ENCODE measurements around the gene ADGRB3.

Gene ADGRB3

DNA sequence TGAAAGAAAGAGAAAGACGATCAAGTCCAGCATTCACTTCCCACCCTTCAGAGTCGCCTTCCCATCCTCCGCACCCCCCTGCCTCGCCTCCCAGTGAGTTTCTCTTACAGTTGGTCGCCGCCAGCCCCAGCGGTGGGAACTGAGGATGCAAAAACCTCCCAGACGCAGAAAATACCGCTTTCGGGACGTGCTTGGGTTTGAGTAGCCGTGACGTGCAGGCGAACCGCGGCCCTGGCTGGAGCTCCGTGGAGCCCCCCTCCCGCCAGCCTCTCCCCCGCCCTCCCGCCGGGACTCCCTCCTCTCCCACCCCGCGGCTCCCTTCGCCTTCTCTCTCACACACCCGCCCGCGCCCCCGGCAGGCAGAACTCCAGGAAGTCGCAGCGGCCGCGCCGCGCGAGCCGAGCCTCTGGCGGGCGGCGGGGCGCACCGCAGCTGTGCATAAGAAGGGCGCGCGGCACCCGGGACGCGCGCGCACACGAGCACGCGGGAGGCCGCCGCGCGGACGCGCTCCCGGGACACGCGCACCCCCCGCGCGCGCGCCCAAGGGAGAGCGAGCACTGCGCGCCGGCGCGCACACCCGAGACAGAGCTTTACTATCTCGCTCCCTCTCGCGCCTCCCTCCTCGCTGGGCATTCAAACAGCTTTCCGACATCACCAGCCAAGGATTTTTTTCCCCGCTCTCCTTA, at the start of gene ADGRB3:
Gene ADGRB3 (plus strand): TSS at position 557 of the 686 bp plus-strand sequence. CDS start 3,394 bp downstream, outside the sequence.
- H3K9me3 ChIP-seq: no peaks in the 10 kb centered on the region
- peak; percentile 80 to 83 for DNase-seq
- peak in 1 of 2 experiments; percentile 21 for TF ChIP-seq CTCF (IDR thresholded peaks at IDR 0.05)
- intact Hi-C loops (cut with DNase I; ENCODE audit: low total_unique reads): no loop called here
- H3K27ac ChIP-seq: peak within 1 kb of the TSS; percentile 59 to 69
- H3K4me1 ChIP-seq: peaks cover 0 to 21% (median 0%) of the 10 kb centered on the region in 4 donors
- H3K36me3 ChIP-seq: no peaks in the 10 kb centered on the region
- no peaks in the 10 kb centered on the region for H3K27me3 ChIP-seq
- peak within 1 kb of the TSS; percentile 70 to 74 for H3K4me3 ChIP-seq

DNA sequence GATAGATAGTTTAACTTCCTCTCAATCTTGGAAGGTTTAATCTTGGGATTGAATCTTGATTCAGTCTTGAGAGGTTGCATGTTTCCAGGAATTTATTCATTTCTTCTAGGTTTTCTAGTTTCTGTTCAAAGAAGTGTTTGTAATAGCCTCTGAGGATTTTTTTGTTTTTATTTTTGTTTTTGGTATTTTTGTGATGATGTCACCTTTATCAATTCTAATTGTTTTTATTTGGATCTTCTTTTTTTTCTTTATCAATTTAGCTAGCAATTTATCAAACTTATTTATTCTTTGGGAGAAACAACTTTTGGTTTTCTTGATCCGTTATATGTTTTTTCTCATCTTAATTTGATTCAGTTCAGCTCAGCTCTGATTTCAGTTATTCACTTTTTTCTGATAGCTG, 41.5 kb upstream of the ADGRB3 start:
- Histone ChIP-seq H3K36me3 (no peaks in the 10 kb centered on the region), H3K4me1 (no peaks in the 10 kb centered on the region), H3K27me3 (no peaks in the 10 kb centered on the region), H3K27ac (no peak overlapping the region), H3K4me3 (no peak overlapping the region), H3K9me3 (peaks cover 0 to 3% (median 0%) of the 10 kb centered on the region in 3 donors)
- intact Hi-C loops (cut with DNase I; ENCODE audit: low total_unique reads): no loop called here
- TF ChIP-seq CTCF (IDR thresholded peaks at IDR 0.05): no peak
- DNase-seq: no peak

GRCh38 chr6:68597642-68598041, 37.4 kb upstream of the ADGRB3 start:
- intact Hi-C loops (cut with DNase I; ENCODE audit: low total_unique reads): no loop called here
- H3K36me3 ChIP-seq: no peaks in the 10 kb centered on the region
- no peak overlapping the region for H3K4me3 ChIP-seq
- TF ChIP-seq CTCF (IDR thresholded peaks at IDR 0.05): no peak
- no peak for DNase-seq
- no peaks in the 10 kb centered on the region for H3K4me1 ChIP-seq
- H3K9me3 ChIP-seq: no peaks in the 10 kb centered on the region
- H3K27ac ChIP-seq: no peak overlapping the region
- H3K27me3 ChIP-seq: no peaks in the 10 kb centered on the region

DNA sequence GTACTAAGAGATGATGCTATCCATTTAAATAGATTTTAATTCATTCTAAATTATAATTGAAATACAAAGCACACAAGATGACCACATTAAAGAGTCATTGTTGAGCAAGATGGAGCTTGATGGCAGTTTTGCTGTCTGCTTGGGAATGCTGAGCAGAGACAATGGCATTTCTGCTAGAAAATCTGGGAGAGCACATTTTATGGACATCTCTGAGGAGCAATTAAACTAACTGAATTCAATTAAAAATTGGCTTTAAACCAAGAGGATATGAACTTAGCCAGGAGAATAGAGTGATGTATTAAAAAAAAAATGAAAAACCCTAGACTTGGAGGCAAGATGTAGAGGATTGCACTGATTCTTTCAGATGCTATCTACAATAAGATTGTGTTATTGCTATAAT, 19.1 kb upstream of the ADGRB3 start:
- no peak for DNase-seq
- intact Hi-C loops (cut with DNase I; ENCODE audit: low total_unique reads): no loop called here
- H3K36me3 ChIP-seq: no peaks in the 10 kb centered on the region
- no peak for TF ChIP-seq CTCF (IDR thresholded peaks at IDR 0.05)
- H3K27ac ChIP-seq: no peak overlapping the region
- H3K9me3 ChIP-seq: no peaks in the 10 kb centered on the region
- H3K4me1 ChIP-seq: no peaks in the 10 kb centered on the region
- no peak overlapping the region for H3K4me3 ChIP-seq
- no peaks in the 10 kb centered on the region for H3K27me3 ChIP-seq

- Histone ChIP-seq H3K4me3 (no peak overlapping the region), H3K27ac (no peak overlapping the region), H3K4me1 (no peaks in the 10 kb centered on the region), H3K27me3 (no peaks in the 10 kb centered on the region), H3K9me3 (no peaks in the 10 kb centered on the region), H3K36me3 (no peaks in the 10 kb centered on the region)
- DNase-seq: no peak
- TF ChIP-seq CTCF (IDR thresholded peaks at IDR 0.05): no peak
- intact Hi-C loops (cut with DNase I; ENCODE audit: low total_unique reads): no loop called here
Observed at GRCh38 chr6:68625998-68626397, 9.1 kb upstream of the ADGRB3 start.
